Transverse colon (tissue), 4 donors: ENCODE measurements around the gene UCK1. TPM values are rescaled to one million over a fixed set of nuclear protein-coding genes. Genes with fewer than 3 reads are reported as not detected.

Source experiments
- DNase-seq: peaks from one replicate; pipeline ENCODE4 v3.0.0-alpha.2; 2019
- H3K27ac ChIP-seq, 4 donors: fragments of 200-600 bp; sonication (generic); 2 replicates each; pipeline ENCODE4 v1.5.1; 2016 to 2018; ENCODE audit warnings: inconsistent platforms in 4 of 4
- H3K27me3 ChIP-seq: fragments of 200-600 bp; sonication (generic); 2 replicates; pipeline ENCODE4 v1.5.1; 2017; ENCODE audit warnings: inconsistent platforms
- H3K36me3 ChIP-seq, 4 donors: fragments of 200-600 bp; sonication (generic); 2 replicates each; pipeline ENCODE4 v1.5.1; 2017 to 2019; ENCODE audit warnings: inconsistent platforms in 4 of 4
- H3K4me1 ChIP-seq, 4 donors: fragments of 200-600 bp; sonication (generic); 2 replicates each; pipeline ENCODE4 v1.5.1; 2017 to 2020; ENCODE audit warnings: inconsistent platforms in 4 of 4
- H3K4me3 ChIP-seq, 4 donors: fragments of 200-600 bp; sonication (generic); 1 replicate in 1 of 4; 2 replicates in 3 of 4; pipeline versions ENCODE4 v1.5.1 to v1.6.1; 2017 to 2019; ENCODE audit warnings: inconsistent platforms in 4 of 4
- H3K9me3 ChIP-seq, 2 donors: fragments of 200-600 bp; sonication (generic); 2 replicates each; pipeline ENCODE4 v1.5.1; 2017 to 2019; ENCODE audit warnings: inconsistent platforms in 2 of 2
- EP300 ChIP-seq: sonication (generic); formaldehyde crosslinking; IDR thresholded peaks from one replicate; pipeline ENCODE4 v1.6.1; 2017; ENCODE audit warnings: antibody characterized with exemption, low read depth
- POLR2A ChIP-seq: fragments of 450-650 bp; IDR thresholded peaks from one replicate; pipeline ENCODE4 v1.6.1; 2016; ENCODE audit warnings: antibody characterized with exemption, mild to moderate bottlenecking, moderate library complexity
- POLR2AphosphoS5 ChIP-seq, 3 donors: sonication (generic); formaldehyde crosslinking; IDR thresholded peaks; one replicate each; pipeline ENCODE4 v1.6.1; 2016; ENCODE audit warnings: antibody characterized with exemption in 3 of 3
- WGBS, 2 donors: methylation state at CpG; one replicate each; pipeline ENCODE4 v1.1.5; 2018; ENCODE audit warnings: low coverage in 1 of 2; 5-methylcytosine and 5-hydroxymethylcytosine counted together
- in situ Hi-C, 4 donors: fragments of 200-750 bp; cut with MboI; loops; one replicate each; pipeline versions ENCODE4 v1.15.0 to v1.15.1; 2017; ENCODE audit warnings: low sequenced_read_pairs in 3 of 4, low pct_ligation_motif_present in 1 of 4, low pct_unique_long_range_greater_than_20kb in 1 of 4
- intact Hi-C: fragments of 100-400 bp; cut with DNase I; formaldehyde crosslinking; loops from one replicate; pipeline ENCODE4 v1.15.1; 2023; ENCODE audit warnings: low total_unique reads
- total RNA-seq, 4 donors: library from RNA; depleted of rRNA; stranded (reverse); fragments of >200 nt; gene quantifications; one replicate each; pipeline ENCODE4 v1.1.0, GENCODE V29; 2016
- TF ChIP-seq, protein P1 (sequence below), 5 experiments: fragments of 200-600 bp in 3 of 5; fragments of 450-650 bp in 2 of 5; sonication (generic) in 3 of 5; IDR thresholded peaks; 1 replicate in 2 of 5; 2 replicates in 3 of 5; pipeline ENCODE4 v1.5.1; 2016 to 2017; ENCODE audit warnings: antibody characterized with exemption in 5 of 5, inconsistent platforms in 3 of 5, mild to moderate bottlenecking in 2 of 5, moderate library complexity in 1 of 5

UCK1 gene
- total RNA-seq, 4 donors from 2014 or later = 10.5 to 63.6 (median 35.3) TPM

- Histone ChIP-seq H3K9me3 (no peaks in the 10 kb centered on the region), H3K36me3 (peaks cover 0 to 93% (median 39%) of the 10 kb centered on the region in 4 donors), H3K4me3 (no peak overlapping the region), H3K27ac (no peak overlapping the region), H3K27me3 (no peaks in the 10 kb centered on the region), H3K4me1 (no peaks in the 10 kb centered on the region)
- no peak for DNase-seq
- in situ Hi-C loops = loop anchor here in 3 of 4 donors (10.0 to 25.0 kb wide), 3 partner anchors 122 to 250 kb away; partner anchors contain the start of gene RAPGEF1 (in 1 of the 3)
- WGBS, 2 donors = 95% methylated on average over 9 of the region's 9 CpGs; no CpG with 5 or more reads in 1 of the 2 donors
- TF ChIP-seq, protein P1, sequence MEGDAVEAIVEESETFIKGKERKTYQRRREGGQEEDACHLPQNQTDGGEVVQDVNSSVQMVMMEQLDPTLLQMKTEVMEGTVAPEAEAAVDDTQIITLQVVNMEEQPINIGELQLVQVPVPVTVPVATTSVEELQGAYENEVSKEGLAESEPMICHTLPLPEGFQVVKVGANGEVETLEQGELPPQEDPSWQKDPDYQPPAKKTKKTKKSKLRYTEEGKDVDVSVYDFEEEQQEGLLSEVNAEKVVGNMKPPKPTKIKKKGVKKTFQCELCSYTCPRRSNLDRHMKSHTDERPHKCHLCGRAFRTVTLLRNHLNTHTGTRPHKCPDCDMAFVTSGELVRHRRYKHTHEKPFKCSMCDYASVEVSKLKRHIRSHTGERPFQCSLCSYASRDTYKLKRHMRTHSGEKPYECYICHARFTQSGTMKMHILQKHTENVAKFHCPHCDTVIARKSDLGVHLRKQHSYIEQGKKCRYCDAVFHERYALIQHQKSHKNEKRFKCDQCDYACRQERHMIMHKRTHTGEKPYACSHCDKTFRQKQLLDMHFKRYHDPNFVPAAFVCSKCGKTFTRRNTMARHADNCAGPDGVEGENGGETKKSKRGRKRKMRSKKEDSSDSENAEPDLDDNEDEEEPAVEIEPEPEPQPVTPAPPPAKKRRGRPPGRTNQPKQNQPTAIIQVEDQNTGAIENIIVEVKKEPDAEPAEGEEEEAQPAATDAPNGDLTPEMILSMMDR (IDR thresholded peaks at IDR 0.05) = no peak
- no peak for TF ChIP-seq EP300
- no peak for TF ChIP-seq POLR2A
- TF ChIP-seq POLR2AphosphoS5 (IDR thresholded peaks at IDR 0.05) = no peak
- intact Hi-C loops = no loop called here
Measured at GRCh38 chr9:131487001-131487400, 44.1 kb downstream of the UCK1 start.

GRCh38 chr9:131485728-131486422 lies 45.2 kb downstream of the UCK1 start:
- Histone ChIP-seq H3K4me3 (no peak overlapping the region), H3K9me3 (no peaks in the 10 kb centered on the region), H3K4me1 (no peaks in the 10 kb centered on the region), H3K36me3 (peaks cover 0 to 90% (median 35%) of the 10 kb centered on the region in 4 donors), H3K27me3 (no peaks in the 10 kb centered on the region), H3K27ac (no peak overlapping the region)
- TF ChIP-seq, protein P1 (IDR thresholded peaks at IDR 0.05) = no peak
- no peak for TF ChIP-seq POLR2AphosphoS5 (IDR thresholded peaks at IDR 0.05)
- TF ChIP-seq POLR2A = no peak
- TF ChIP-seq EP300 = no peak
- in situ Hi-C loops (loop anchor here in 3 of 4 donors (10.0 to 25.0 kb wide), 3 partner anchors 121 to 251 kb away; partner anchors contain the start of gene RAPGEF1 (in 1 of the 3)), intact Hi-C loops (no loop called here)
- no peak for DNase-seq
- WGBS, 2 donors = 85% methylated on average over 19 of the region's 19 CpGs; no CpG with 5 or more reads in 1 of the 2 donors

- 92 to 100% methylated on average over 1 to 12 of the region's 12 CpGs for WGBS, 2 donors
- H3K9me3 ChIP-seq = no peaks in the 10 kb centered on the region
- peaks cover 0 to 88% (median 32%) of the 10 kb centered on the region in 4 donors for H3K36me3 ChIP-seq
- no peak for DNase-seq
- TF ChIP-seq, protein P1 (IDR thresholded peaks at IDR 0.05) = no peak
- TF ChIP-seq POLR2A (no peak), EP300 (no peak), POLR2AphosphoS5 (IDR thresholded peaks at IDR 0.05) (no peak)
- H3K4me1 ChIP-seq = no peaks in the 10 kb centered on the region
- intact Hi-C loops = no loop called here
- no peak overlapping the region for H3K4me3 ChIP-seq
- in situ Hi-C loops = loop anchor here in 3 of 4 donors (10.0 to 25.0 kb wide), 3 partner anchors 120 to 252 kb away; partner anchors contain the start of gene RAPGEF1 (in 1 of the 3)
- no peaks in the 10 kb centered on the region for H3K27me3 ChIP-seq
- no peak overlapping the region for H3K27ac ChIP-seq
Measured at GRCh38 chr9:131485206-131485605, 45.9 kb downstream of the UCK1 start.

DNA sequence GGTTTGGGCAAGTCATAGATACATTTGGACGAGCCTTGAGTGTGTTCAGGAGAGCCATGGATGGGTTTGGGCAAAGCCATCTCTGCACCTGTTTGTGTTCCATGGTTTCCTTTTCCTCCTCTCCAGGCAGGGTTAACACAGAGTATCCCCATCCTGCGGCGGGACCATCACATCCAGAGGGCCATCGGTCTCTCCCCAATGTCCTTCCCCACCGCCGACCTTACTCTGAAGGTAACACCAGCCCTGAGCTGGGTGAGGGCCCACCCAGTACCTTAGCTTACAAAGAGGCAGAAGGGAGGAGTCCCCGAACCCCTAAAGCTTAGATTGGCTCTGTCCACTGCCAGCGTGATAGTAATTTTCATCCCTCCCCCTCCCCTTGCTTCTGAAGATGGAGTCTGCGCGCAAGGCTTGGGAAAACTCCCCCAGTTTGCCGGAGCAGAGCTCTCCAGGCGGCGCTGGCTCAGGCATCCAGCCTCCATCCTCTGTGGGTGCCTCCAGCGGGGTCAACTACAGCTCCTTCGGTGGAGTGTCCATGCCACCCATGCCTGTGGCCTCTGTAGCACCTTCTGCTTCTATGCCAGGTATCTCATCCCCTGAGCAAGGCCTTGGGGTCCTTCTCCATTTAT lies 46.4 kb downstream of the UCK1 start:
- intact Hi-C loops (no loop called here), in situ Hi-C loops (loop anchor here in 3 of 4 donors (10.0 to 25.0 kb wide), 3 partner anchors 120 to 253 kb away; partner anchors contain the start of gene RAPGEF1 (in 1 of the 3))

More for the DNA sequence above, 46.4 kb downstream of the UCK1 start:
- Histone ChIP-seq H3K36me3 (peaks cover 0 to 86% (median 30%) of the 10 kb centered on the region in 4 donors), H3K27ac (peak overlapping the region in 1 of 4 donors; percentile 7), H3K27me3 (no peaks in the 10 kb centered on the region), H3K9me3 (no peaks in the 10 kb centered on the region), H3K4me1 (no peaks in the 10 kb centered on the region), H3K4me3 (no peak overlapping the region)
- 94 to 99% methylated on average over 5 to 15 of the region's 15 CpGs for WGBS, 2 donors
- no peak for DNase-seq
- TF ChIP-seq EP300 = no peak
- no peak for TF ChIP-seq POLR2A
- no peak for TF ChIP-seq POLR2AphosphoS5 (IDR thresholded peaks at IDR 0.05)
- TF ChIP-seq, protein P1 (IDR thresholded peaks at IDR 0.05) = no peak
